ENCODE data around the gene ZBTB25. TPM values are rescaled to one million over a fixed set of nuclear protein-coding genes. Genes with fewer than 3 reads are reported as not detected.

Gene ZBTB25
- total RNA-seq, 1 donor from 2014 or later: 14.1 TPM

GRCh38 chr14:64442300-64442988, 61.2 kb downstream of the ZBTB25 start:
- H3K36me3 Mint-ChIP-seq (ENCODE audit: low read depth): peaks cover 14% of the 10 kb centered on the region
- no peak overlapping the region for H3K27ac Mint-ChIP-seq (ENCODE audit: unreplicated experiment)
- TF ChIP-seq CTCF (conservative IDR thresholded peaks at IDR 0.05): no peak
- H3K4me1 Mint-ChIP-seq: peaks cover 9% of the 10 kb centered on the region
- no peak overlapping the region for H3K4me3 Mint-ChIP-seq
- H3K27me3 Mint-ChIP-seq (ENCODE audit: low read depth): no peaks in the 10 kb centered on the region
- no peaks in the 10 kb centered on the region for H3K9me3 Mint-ChIP-seq
- DNase-seq (ENCODE audit: low read depth, low spot score): no peak

GRCh38 chr14:64440494-64440893, 63.1 kb downstream of the ZBTB25 start:
- no peak for DNase-seq (ENCODE audit: low read depth, low spot score)
- no peak overlapping the region for H3K27ac Mint-ChIP-seq (ENCODE audit: unreplicated experiment)
- H3K9me3 Mint-ChIP-seq: no peaks in the 10 kb centered on the region
- H3K36me3 Mint-ChIP-seq (ENCODE audit: low read depth): peaks cover 14% of the 10 kb centered on the region
- H3K4me3 Mint-ChIP-seq: no peak overlapping the region
- TF ChIP-seq CTCF (conservative IDR thresholded peaks at IDR 0.05): no peak
- no peaks in the 10 kb centered on the region for H3K27me3 Mint-ChIP-seq (ENCODE audit: low read depth)
- H3K4me1 Mint-ChIP-seq: peaks cover 7% of the 10 kb centered on the region

- Mint-ChIP-seq H3K27ac (ENCODE audit: unreplicated experiment) (no peak overlapping the region), H3K4me3 (no peak overlapping the region), H3K9me3 (no peaks in the 10 kb centered on the region), H3K4me1 (no peaks in the 10 kb centered on the region), H3K36me3 (ENCODE audit: low read depth) (peaks cover 14% of the 10 kb centered on the region), H3K27me3 (ENCODE audit: low read depth) (no peaks in the 10 kb centered on the region)
- TF ChIP-seq CTCF (conservative IDR thresholded peaks at IDR 0.05): no peak
- DNase-seq (ENCODE audit: low read depth, low spot score): no peak
Observed at GRCh38 chr14:64439141-64439540, 64.5 kb downstream of the ZBTB25 start.

- no peak for TF ChIP-seq CTCF (conservative IDR thresholded peaks at IDR 0.05)
- H3K27ac Mint-ChIP-seq (ENCODE audit: unreplicated experiment): no peak overlapping the region
- H3K4me3 Mint-ChIP-seq: no peak overlapping the region
- H3K36me3 Mint-ChIP-seq (ENCODE audit: low read depth): peaks cover 17% of the 10 kb centered on the region
- H3K27me3 Mint-ChIP-seq (ENCODE audit: low read depth): no peaks in the 10 kb centered on the region
- H3K4me1 Mint-ChIP-seq: no peaks in the 10 kb centered on the region
- H3K9me3 Mint-ChIP-seq: no peaks in the 10 kb centered on the region
- no peak for DNase-seq (ENCODE audit: low read depth, low spot score)
Observed at GRCh38 chr14:64438181-64438841, 65.3 kb downstream of the ZBTB25 start.

GRCh38 chr14:64434528-64434927, 69.1 kb downstream of the ZBTB25 start:
- no peaks in the 10 kb centered on the region for H3K27me3 Mint-ChIP-seq (ENCODE audit: low read depth)
- H3K4me1 Mint-ChIP-seq: no peaks in the 10 kb centered on the region
- H3K9me3 Mint-ChIP-seq: no peaks in the 10 kb centered on the region
- TF ChIP-seq CTCF (conservative IDR thresholded peaks at IDR 0.05): no peak
- peaks cover 14% of the 10 kb centered on the region for H3K36me3 Mint-ChIP-seq (ENCODE audit: low read depth)
- no peak overlapping the region for H3K27ac Mint-ChIP-seq (ENCODE audit: unreplicated experiment)
- no peak for DNase-seq (ENCODE audit: low read depth, low spot score)
- H3K4me3 Mint-ChIP-seq: no peak overlapping the region

Measured in neural crest cell (in vitro differentiated cells).